Activated CD4-positive, alpha-beta T cell treated with anti-CD3 and anti-CD28 coated beads, Interleukin-2, amount 50 U/mL, for 48 hours (primary cell): ENCODE results near the gene ACOT6.
"Not testable (repeated sequence)": the region's sequence is repeated elsewhere in the genome, so short reads cannot be mapped to it uniquely, and the experiment has no call there.

Experiments used
- DNase-seq, 2 experiments: peaks; one replicate each; pipeline ENCODE4 v3.0.0-alpha.2; 2020

Gene ACOT6

DNA sequence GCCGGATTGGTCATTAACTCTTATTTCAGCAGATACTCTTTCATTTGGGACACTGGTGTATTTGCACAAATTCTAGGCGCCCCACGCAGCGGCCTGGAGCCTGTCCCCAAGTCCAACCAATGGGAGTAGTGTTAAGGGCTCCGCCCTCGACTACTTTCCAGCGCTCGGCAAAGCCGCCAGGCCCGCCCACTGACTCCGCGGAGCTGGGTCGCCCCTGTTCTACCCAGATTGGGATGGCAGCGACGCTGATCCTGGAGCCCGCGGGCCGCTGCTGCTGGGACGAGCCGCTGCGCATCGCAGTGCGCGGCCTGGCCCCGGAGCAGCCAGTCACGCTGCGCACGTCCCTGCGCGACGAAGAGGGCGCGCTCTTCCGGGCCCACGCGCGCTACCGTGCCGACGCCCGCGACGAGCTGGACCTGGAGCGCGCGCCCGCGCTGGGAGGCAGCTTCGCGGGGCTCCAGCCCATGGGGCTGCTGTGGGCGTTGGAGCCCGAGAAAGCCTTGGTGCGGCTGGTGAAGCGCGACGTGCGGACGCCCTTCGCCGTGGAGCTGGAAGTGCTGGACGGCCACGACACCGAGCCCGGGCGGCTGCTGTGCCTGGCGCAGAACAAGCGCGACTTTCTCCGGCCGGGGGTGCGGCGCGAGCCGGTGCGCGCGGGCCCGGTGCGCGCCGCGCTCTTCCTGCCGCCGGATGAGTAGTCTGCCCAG is at the start of gene ACOT6:
TSS of gene ACOT6 (plus strand) at position 179 of the 707 bp plus-strand sequence. CDS start at position 234, 55 bp downstream.
- peak; percentile 74 to 82 for DNase-seq

- not testable (repeated sequence) for DNase-seq
Measured at GRCh38 chr14:73562696-73563095, 49.6 kb upstream of the ACOT6 start.

GRCh38 chr14:73566431-73566830 is 45.9 kb upstream of the ACOT6 start:
- not testable (repeated sequence) for DNase-seq

GRCh38 chr14:73566935-73567334 is 45.4 kb upstream of the ACOT6 start:
- not testable (repeated sequence) for DNase-seq

DNA sequence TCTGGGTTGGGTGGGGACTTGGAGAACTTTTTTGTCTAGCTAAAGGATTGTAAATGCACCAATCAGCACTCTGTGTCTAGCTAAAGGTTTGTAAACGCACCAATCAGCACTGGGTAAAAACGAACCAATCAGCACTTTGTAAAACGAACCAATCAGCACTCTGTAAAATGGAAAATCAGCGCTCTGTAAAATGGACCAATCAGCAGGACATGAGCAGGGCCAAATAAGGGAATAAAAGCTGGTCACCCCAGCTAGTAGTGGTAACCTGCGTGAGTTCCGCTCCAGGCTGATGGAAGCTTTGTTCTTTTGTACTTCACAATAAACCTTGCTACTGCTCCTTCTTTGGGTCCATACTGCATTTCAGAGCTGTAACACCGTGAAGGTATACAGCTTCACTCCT is 45.0 kb upstream of the ACOT6 start:
- DNase-seq = no peak

DNA sequence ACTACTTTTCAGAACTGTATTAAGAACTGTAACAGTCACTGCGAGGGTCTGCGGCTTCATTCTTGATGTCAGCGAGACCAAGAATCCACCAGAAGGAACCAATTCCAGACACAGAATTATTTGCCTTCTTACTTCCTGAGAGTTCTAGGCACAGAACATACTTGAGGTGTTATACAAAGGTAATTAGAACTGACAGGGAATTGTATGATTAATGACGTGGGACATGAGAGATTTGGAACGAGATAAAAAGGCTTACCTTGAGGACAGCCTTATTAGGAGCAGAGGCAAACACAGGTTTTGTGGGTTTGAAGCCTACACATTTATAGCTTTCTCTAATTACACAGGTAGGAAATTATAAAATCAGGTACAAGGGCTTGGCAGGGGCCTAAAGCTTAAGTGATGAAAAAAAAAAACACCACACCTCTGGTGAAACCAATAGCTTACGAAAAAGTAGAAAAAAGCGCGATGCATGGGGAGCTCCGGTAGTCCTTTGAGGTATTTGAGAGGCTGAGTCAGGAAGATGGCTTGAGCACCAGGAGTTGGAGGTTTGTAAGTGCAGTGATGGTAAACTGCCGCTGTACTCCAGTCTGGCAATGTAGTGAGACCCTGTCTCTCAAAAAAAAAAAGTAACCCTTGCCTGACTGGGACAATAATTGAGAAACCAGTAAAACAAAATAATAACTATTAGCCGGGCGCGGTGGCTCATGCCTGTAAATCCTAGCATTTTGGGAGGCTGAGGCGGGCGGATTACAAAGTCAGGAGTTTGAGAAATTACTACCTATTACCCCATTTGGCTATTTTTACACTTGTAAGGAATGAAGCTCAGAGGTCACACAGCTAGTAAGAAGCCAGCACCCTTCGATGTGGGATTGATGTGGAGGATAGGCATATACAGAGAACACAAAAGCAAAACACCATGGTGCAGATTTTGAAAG is 44.1 kb upstream of the ACOT6 start:
- peak; percentile 20 to 42 for DNase-seq

- not testable (repeated sequence) for DNase-seq
Measured at GRCh38 chr14:73568886-73569184, 43.5 kb upstream of the ACOT6 start.

- DNase-seq = peak; percentile 81 to 86
Measured at GRCh38 chr14:73569185-73569958, 42.9 kb upstream of the ACOT6 start, which contains the start of gene ACOT2. TSS of gene ACOT2 (plus strand) at chr14:73569213. CDS start at chr14:73569241, 28 bp downstream.

DNA sequence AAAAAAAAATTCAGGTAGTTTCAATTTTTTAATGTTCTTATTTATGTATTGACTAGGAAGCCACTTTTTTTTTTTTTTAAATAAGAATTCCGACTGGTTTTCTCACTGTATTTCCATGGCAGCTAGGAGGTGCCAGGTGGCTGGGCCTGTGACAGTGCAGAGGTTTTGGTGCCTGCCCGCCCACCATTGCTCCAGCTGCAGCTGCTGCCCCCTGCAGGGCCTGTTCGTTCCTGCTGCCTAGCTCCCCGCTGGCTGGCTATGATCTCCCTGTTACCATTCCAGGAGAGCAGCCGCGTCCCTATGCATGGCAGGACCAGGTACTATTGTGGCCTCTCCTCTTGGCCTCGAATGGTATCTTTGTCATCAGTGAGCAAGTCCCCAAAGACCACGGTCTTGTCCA is 41.4 kb upstream of the ACOT6 start:
- peak; percentile 73 to 81 for DNase-seq

- not testable (repeated sequence) for DNase-seq
Measured at GRCh38 chr14:73573034-73573433, 39.3 kb upstream of the ACOT6 start.

- not testable (repeated sequence) for DNase-seq
Measured at GRCh38 chr14:73573740-73574139, 38.6 kb upstream of the ACOT6 start.

GRCh38 chr14:73574251-73574650 is 38.1 kb upstream of the ACOT6 start:
- not testable (repeated sequence) for DNase-seq

DNA sequence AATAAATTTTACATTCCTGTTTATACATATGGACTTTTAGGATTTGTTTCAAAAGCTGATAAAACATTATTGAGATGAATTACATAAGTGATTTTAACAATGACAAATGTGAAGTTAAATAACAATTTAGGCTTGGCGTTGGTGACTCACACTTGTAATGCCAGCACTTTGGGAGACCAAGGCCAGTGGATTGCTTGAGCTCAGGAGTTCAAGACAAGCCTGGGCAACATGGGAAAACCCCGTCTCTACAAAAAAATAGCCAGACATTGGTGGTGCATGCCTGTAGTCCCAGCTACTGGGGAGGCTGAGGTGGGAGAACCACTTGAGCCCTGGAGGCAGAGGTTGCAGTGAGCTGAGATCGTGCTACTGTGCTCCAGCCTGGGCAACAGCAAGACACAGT is 35.9 kb upstream of the ACOT6 start:
- no peak for DNase-seq

GRCh38 chr14:73577214-73577613 is 35.1 kb upstream of the ACOT6 start:
- DNase-seq = not testable (repeated sequence)

- not testable (repeated sequence) for DNase-seq
Measured at GRCh38 chr14:73582102-73582979, 30.0 kb upstream of the ACOT6 start.

GRCh38 chr14:73588695-73589094 is 23.6 kb upstream of the ACOT6 start:
- DNase-seq = no peak

DNA sequence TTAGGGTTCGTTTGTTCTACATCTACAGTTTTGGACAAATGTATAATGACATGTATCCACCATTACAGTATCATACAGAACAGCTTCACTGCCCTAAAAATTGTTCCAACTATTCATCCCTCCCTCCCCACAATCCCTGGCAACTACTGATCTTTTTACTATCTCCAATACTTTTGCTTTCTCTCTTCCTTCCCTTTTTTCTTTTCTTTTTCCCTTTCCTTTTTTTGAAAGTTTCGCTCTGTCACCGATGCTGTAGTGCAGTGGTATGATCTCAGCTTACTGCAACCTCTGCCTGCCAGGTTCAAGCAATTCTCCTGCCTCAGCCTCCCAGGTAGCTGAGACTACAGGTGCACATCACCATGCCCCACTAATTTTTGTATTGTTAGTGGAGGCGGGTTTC is 23.2 kb upstream of the ACOT6 start:
- DNase-seq = no peak

DNA sequence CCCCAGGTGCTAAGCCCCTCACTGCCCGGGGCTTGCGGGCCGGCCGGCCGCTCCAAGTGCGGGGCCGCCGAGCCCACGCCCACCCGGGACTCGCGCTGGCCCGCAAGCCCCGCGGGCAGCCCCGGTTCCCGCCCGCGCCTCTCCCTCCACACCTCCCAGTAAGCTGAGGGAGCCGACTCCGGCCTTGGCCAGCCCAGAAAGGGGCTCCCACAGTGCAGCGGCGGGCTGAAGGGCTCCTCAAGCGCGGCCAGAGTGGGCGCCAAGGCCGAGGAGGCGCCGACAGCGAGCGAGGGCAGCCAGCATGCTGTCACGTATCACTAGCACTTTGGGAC is 21.7 kb upstream of the ACOT6 start:
- DNase-seq = not testable (repeated sequence)

- DNase-seq = peak; percentile 40 to 53
Measured at GRCh38 chr14:73591690-73592449, 20.4 kb upstream of the ACOT6 start, which contains the start of gene ACOT4. TSS of gene ACOT4 (plus strand) at chr14:73591873. CDS start at chr14:73591960, 87 bp downstream.

- DNase-seq = no peak
Measured at GRCh38 chr14:73594491-73594890, 17.8 kb upstream of the ACOT6 start.

DNA sequence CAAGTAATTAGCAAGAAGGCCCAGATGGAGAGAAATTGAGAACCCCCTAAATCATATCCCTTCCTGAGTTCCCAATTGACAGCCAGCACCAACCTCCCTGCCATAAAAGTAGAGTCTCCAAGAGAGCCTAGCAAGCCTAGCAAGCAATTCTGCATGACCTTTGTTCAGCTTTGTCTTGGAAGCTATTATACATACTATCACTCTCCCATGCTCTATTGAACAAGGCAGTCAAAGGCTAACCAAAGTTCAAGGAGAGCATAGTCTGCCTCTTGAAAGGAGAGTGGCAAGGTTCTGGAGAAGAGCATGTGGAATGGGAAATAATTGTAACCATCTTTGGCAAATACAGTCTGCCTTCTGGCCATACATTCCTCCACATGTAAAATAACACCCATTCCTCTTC is 12.8 kb upstream of the ACOT6 start:
- DNase-seq = no peak
